Measurements from ENCODE around the gene SLC24A4. TPM values are rescaled to one million over a fixed set of nuclear protein-coding genes. Genes with fewer than 3 reads are reported as not detected.

The SLC24A4 gene
- total RNA-seq, 1 donor from 2014 or later = 1.6 TPM

DNA sequence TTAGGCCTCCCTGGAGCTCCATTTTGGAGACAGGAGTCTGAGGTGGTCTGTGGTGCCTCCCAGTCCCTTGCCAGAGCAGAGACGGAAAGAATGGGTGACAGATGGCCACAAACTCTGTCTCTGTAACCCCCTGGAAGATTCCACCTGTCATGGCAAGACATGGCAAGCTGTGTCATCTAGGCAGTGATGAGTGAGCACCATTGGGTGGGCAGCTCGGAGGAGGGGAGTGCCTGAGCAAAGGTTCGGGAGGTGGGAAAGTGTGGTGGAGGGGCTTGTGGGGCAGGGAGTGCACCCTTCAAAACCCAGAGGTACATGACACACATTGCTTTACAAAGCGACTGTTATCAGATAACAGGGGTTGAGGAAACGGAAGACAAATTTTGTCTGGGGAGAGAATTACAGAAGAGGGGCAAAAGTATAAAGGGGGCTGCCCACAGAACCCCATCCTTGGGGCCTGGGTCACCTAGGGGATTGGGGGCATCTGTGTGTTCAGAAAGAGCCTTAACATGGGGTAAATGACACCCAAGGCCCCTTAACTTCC lies 194.1 kb downstream of the SLC24A4 start:
- no peaks in the 10 kb centered on the region for H3K36me3 ChIP-seq (ENCODE audit: control insufficient read depth in 3 of 3, insufficient read depth in 3 of 3, low read length in 3 of 3)
- H3K4me1 ChIP-seq (ENCODE audit: control insufficient read depth in 3 of 3, insufficient read depth in 3 of 3, low read length in 3 of 3) = peaks cover 4 to 17% (median 14%) of the 10 kb centered on the region in 3 donors
- H3K9ac ChIP-seq (ENCODE audit: low read depth in 1 of 3, low read length in 3 of 3) = no peak overlapping the region
- H3K27me3 ChIP-seq (ENCODE audit: control insufficient read depth in 3 of 3, insufficient read depth in 3 of 3, low read length in 3 of 3) = peaks cover 3 to 20% (median 5%) of the 10 kb centered on the region in 3 donors
- H3K4me3 ChIP-seq (ENCODE audit: low read length in 3 of 3) = no peak overlapping the region
- H3K27ac ChIP-seq (ENCODE audit: low read depth, low read length) = no peak overlapping the region
- H3K9me3 ChIP-seq (ENCODE audit: control insufficient read depth in 3 of 3, low read length in 3 of 3) = no peaks in the 10 kb centered on the region

DNA sequence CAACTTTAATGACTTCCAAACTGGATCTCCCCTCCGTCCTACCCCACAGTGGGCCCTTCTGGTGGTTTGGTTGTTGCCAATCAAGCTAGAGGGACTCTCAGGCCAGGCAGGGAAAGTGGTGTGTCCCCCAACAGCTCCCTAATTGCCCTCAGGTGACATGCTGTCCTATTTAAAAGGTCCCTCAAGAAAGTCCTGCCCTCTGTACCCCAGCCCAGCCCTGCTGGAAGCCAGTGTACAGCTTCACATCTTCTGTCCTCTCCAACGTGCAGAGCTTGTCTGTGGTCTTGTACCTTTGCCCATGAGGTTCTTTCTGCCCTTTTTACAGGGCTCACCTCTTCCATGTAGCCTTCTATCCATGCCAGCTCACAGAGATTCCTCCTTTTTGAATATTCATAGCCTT lies 194.8 kb downstream of the SLC24A4 start:
- Histone ChIP-seq H3K36me3 (ENCODE audit: control insufficient read depth in 3 of 3, insufficient read depth in 3 of 3, low read length in 3 of 3) (no peaks in the 10 kb centered on the region), H3K27ac (ENCODE audit: low read depth, low read length) (no peak overlapping the region), H3K9me3 (ENCODE audit: control insufficient read depth in 3 of 3, low read length in 3 of 3) (no peaks in the 10 kb centered on the region), H3K9ac (ENCODE audit: low read depth in 1 of 3, low read length in 3 of 3) (no peak overlapping the region), H3K4me1 (ENCODE audit: control insufficient read depth in 3 of 3, insufficient read depth in 3 of 3, low read length in 3 of 3) (peaks cover 4 to 12% (median 12%) of the 10 kb centered on the region in 3 donors), H3K27me3 (ENCODE audit: control insufficient read depth in 3 of 3, insufficient read depth in 3 of 3, low read length in 3 of 3) (peaks cover 3 to 19% (median 5%) of the 10 kb centered on the region in 3 donors), H3K4me3 (ENCODE audit: low read length in 3 of 3) (no peak overlapping the region)

DNA sequence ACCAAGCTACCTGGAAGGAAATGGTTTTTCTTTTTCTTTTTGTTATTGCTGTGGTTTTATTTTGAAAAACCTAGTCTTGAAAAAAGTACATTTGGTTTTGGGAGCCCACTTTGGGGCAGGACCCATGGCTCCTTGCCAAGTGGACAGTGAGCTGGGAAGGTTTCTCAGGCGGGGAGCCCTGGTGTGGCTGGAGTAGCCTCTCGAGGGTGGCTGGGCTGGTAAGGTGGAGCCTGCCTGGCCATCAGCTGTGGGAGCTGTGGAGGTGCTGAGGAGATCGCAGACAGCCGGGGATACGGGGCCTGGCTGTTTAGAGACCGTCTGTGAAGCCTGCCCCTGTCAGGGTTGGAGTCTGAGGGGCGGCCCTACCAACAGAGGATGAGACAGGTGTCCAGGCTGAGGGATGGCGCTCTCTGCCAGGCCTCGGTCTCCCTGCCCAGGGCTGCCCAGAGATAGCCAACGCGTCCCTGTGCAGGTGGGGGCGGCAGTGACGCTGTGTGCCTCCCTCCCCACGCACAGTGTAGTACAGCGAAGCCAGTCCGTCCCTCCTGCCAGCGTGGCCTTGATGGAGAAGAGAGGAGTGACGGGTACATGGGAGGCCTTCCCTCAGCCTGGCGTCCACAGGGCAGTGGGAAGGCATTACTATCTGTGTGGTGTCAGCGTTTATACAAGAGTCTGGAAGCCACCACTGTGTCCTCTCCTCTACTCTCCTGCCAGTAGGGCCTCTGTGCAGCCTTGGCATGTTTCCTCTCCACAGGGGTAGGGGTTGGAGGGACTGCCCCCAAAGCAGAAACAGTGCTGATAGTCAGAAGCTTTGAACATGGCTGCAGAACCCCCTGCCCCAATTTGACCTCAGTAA lies 196.5 kb downstream of the SLC24A4 start:
- H3K9ac ChIP-seq (ENCODE audit: low read depth in 1 of 3, low read length in 3 of 3) = no peak overlapping the region
- H3K36me3 ChIP-seq (ENCODE audit: control insufficient read depth in 3 of 3, insufficient read depth in 3 of 3, low read length in 3 of 3) = no peaks in the 10 kb centered on the region
- no peak overlapping the region for H3K4me3 ChIP-seq (ENCODE audit: low read length in 3 of 3)
- H3K27ac ChIP-seq (ENCODE audit: low read depth, low read length) = no peak overlapping the region
- peaks cover 5 to 7% (median 6%) of the 10 kb centered on the region in 3 donors for H3K4me1 ChIP-seq (ENCODE audit: control insufficient read depth in 3 of 3, insufficient read depth in 3 of 3, low read length in 3 of 3)
- no peaks in the 10 kb centered on the region for H3K9me3 ChIP-seq (ENCODE audit: control insufficient read depth in 3 of 3, low read length in 3 of 3)
- H3K27me3 ChIP-seq (ENCODE audit: control insufficient read depth in 3 of 3, insufficient read depth in 3 of 3, low read length in 3 of 3) = peaks cover 3 to 11% (median 5%) of the 10 kb centered on the region in 3 donors

DNA sequence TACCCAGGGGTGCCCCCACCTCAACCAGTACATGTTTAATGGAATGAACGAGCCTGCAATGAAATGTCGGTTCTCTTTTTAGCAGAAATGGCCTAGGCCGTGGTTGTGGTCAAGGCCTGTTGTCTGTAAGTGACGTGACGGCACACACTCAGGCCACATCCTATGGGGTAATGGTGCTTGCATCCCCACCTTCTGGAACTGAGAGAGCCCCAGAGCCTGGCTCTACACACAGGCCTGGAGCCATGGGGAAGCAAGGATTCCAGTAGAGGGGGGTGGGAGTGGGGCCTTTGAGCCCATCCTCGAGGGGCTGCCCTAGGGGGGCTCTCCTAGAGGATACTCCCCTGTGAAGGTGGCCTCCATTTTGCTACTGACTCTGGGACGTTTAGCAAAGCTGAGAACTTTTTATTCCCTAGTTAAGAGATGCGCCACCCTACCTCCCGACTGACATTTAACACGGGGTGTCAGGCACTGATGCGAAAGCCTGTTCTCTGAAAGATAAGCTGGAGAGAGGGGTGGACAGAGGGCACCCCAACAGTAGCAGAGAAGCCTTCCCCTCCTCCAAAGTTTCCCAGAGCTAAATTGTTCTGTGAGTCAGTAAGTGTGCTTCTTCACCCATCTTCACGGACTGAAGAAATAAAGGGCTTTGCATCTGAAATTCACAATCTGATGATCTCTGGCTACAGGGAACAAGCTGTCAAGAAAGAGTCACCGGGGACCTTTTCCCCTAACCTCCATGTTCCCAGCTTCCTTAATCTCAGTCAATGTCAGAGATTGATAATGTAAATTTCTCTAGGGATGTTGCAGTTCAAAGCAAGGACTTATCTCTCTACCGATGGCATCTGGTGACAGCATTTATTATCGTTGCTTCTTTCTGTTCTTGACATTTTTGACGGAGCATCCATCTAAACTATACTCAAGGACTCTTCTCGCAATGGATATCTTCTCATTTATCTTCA lies 197.4 kb downstream of the SLC24A4 start:
- peaks cover 0 to 14% (median 6%) of the 10 kb centered on the region in 3 donors for H3K4me1 ChIP-seq (ENCODE audit: control insufficient read depth in 3 of 3, insufficient read depth in 3 of 3, low read length in 3 of 3)
- H3K9ac ChIP-seq (ENCODE audit: low read depth in 1 of 3, low read length in 3 of 3) = no peak overlapping the region
- H3K27ac ChIP-seq (ENCODE audit: low read depth, low read length) = no peak overlapping the region

DNA sequence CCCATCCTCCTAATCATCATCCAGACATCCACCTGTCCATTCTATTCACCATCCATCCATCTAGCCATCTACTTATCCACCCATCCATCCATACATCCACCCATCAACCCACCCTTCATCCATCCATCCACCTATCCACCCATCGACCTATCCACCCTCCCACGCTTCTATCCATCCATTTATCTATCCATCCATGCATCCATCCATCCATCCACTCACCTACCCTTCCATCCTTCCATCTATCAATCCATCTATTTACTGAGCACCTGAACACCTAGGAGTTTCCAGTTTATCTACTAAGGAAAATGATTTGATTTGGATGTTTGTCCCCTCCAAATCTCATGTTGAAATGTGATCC lies 198.1 kb downstream of the SLC24A4 start:
- no peak overlapping the region for H3K27ac ChIP-seq (ENCODE audit: low read depth, low read length)
- H3K9me3 ChIP-seq (ENCODE audit: control insufficient read depth in 3 of 3, low read length in 3 of 3) = no peaks in the 10 kb centered on the region
- H3K9ac ChIP-seq (ENCODE audit: low read depth in 1 of 3, low read length in 3 of 3) = no peak overlapping the region
- H3K4me1 ChIP-seq (ENCODE audit: control insufficient read depth in 3 of 3, insufficient read depth in 3 of 3, low read length in 3 of 3) = peaks cover 0 to 14% (median 6%) of the 10 kb centered on the region in 3 donors
- H3K27me3 ChIP-seq (ENCODE audit: control insufficient read depth in 3 of 3, insufficient read depth in 3 of 3, low read length in 3 of 3) = peaks cover 0 to 5% (median 5%) of the 10 kb centered on the region in 3 donors
- H3K4me3 ChIP-seq (ENCODE audit: low read length in 3 of 3) = no peak overlapping the region
- no peaks in the 10 kb centered on the region for H3K36me3 ChIP-seq (ENCODE audit: control insufficient read depth in 3 of 3, insufficient read depth in 3 of 3, low read length in 3 of 3)

More for the DNA sequence above, 197.4 kb downstream of the SLC24A4 start:
- H3K27me3 ChIP-seq (ENCODE audit: control insufficient read depth in 3 of 3, insufficient read depth in 3 of 3, low read length in 3 of 3) = peaks cover 0 to 8% (median 5%) of the 10 kb centered on the region in 3 donors
- no peak overlapping the region for H3K4me3 ChIP-seq (ENCODE audit: low read length in 3 of 3)
- no peaks in the 10 kb centered on the region for H3K36me3 ChIP-seq (ENCODE audit: control insufficient read depth in 3 of 3, insufficient read depth in 3 of 3, low read length in 3 of 3)
- no peaks in the 10 kb centered on the region for H3K9me3 ChIP-seq (ENCODE audit: control insufficient read depth in 3 of 3, low read length in 3 of 3)

DNA sequence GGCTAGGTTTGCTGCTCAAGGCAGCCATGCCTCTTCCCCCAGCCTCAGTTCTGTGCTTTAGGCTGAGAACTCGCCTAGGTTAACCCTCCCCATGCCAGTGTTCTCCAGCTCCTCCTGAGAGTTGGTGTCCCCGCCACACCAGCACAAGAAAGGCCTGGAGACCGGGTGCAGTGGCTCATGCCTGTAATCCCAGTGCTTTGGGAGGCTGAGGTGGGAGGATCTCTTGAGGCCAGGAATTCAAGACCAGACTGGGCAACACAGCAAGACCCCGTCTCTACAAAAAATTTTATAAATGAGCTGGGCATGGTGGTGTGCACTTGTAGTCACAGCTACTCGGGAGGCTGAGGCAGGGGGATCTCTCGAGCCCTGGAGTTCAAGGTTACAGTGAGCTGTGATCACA lies 200.8 kb downstream of the SLC24A4 start:
- H3K4me3 ChIP-seq (ENCODE audit: low read length in 3 of 3) = no peak overlapping the region

DNA sequence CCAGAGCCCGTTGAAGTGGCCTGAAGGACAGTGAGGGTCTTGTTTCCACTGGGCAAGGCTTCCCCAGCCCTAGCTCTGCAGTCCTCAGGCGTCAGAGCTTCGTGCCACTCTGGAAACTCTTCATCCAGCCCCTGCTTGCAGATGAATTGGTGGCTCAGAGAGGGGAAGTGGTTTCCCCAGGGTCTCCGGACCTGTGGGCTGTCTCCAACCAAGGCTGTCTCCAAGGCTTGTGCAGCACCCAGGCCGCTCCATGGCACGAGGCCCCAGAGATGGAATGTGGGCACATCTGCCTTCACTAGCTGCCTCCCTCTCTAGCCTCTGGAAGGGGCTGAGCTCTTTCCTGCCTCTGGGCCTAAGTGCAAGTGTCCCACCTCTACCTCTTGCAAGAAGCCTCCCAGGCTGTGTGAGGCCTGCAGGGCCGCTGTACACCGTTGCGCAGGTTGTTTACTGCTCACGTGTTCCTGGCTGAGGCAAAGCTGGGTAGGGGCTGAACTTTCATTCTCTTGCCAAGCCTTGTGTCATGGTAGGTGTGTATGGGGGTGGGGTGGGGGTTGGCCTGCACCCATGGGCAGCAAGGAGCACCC lies 201.7 kb downstream of the SLC24A4 start:
- peaks cover 0 to 12% (median 2%) of the 10 kb centered on the region in 3 donors for H3K4me1 ChIP-seq (ENCODE audit: control insufficient read depth in 3 of 3, insufficient read depth in 3 of 3, low read length in 3 of 3)
- no peak overlapping the region for H3K9ac ChIP-seq (ENCODE audit: low read depth in 1 of 3, low read length in 3 of 3)
- H3K36me3 ChIP-seq (ENCODE audit: control insufficient read depth in 3 of 3, insufficient read depth in 3 of 3, low read length in 3 of 3) = no peaks in the 10 kb centered on the region
- no peak overlapping the region for H3K4me3 ChIP-seq (ENCODE audit: low read length in 3 of 3)
- H3K27me3 ChIP-seq (ENCODE audit: control insufficient read depth in 3 of 3, insufficient read depth in 3 of 3, low read length in 3 of 3) = peaks cover 0 to 4% (median 0%) of the 10 kb centered on the region in 3 donors
- no peaks in the 10 kb centered on the region for H3K9me3 ChIP-seq (ENCODE audit: control insufficient read depth in 3 of 3, low read length in 3 of 3)
- no peak overlapping the region for H3K27ac ChIP-seq (ENCODE audit: low read depth, low read length)

More for the DNA sequence above, 200.8 kb downstream of the SLC24A4 start:
- H3K27ac ChIP-seq (ENCODE audit: low read depth, low read length) = no peak overlapping the region
- no peaks in the 10 kb centered on the region for H3K9me3 ChIP-seq (ENCODE audit: control insufficient read depth in 3 of 3, low read length in 3 of 3)
- peaks cover 0 to 14% (median 2%) of the 10 kb centered on the region in 3 donors for H3K4me1 ChIP-seq (ENCODE audit: control insufficient read depth in 3 of 3, insufficient read depth in 3 of 3, low read length in 3 of 3)
- H3K27me3 ChIP-seq (ENCODE audit: control insufficient read depth in 3 of 3, insufficient read depth in 3 of 3, low read length in 3 of 3) = peaks cover 0 to 5% (median 0%) of the 10 kb centered on the region in 3 donors
- no peak overlapping the region for H3K9ac ChIP-seq (ENCODE audit: low read depth in 1 of 3, low read length in 3 of 3)
- H3K36me3 ChIP-seq (ENCODE audit: control insufficient read depth in 3 of 3, insufficient read depth in 3 of 3, low read length in 3 of 3) = no peaks in the 10 kb centered on the region

DNA sequence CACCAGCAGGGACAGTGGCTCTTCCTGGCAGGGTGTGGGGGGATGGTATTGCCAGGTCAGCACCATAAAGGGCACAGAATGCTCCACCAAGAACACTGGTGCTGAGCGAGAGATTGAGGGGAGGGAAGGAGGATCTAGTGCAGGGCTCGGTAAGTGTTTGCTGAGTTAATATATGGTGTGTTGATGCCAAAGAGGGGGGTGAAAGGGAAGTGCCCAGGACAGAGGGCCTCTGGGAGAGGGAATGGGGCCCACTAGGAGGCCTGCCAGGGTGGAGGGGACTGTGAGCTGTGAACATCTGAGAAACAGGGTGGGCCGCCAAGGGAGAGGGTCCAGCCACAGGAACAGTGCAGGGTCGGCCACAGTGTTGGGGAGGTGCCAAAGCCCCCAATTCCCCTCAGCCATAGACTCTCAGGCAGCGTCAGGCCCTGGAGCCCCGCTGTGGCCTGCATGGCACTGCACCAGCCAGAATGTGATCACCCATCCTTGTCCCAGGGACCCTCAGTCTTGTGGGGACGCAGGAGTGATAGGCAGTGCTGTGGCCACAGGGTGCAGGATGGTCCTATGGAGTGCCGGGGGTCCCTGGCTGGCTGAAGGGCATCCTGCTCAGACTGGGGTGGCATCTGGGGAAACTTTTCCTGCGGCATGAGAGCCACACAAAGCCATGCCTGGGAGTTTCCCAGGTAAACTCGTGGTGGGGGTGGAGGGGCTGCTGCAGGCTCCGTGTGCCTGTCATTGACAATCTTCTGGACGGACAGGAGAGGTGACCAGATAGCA lies 202.5 kb downstream of the SLC24A4 start:
- H3K27me3 ChIP-seq (ENCODE audit: control insufficient read depth in 3 of 3, insufficient read depth in 3 of 3, low read length in 3 of 3) = no peaks in the 10 kb centered on the region
- no peak overlapping the region for H3K9ac ChIP-seq (ENCODE audit: low read depth in 1 of 3, low read length in 3 of 3)
- peaks cover 0 to 10% (median 2%) of the 10 kb centered on the region in 3 donors for H3K4me1 ChIP-seq (ENCODE audit: control insufficient read depth in 3 of 3, insufficient read depth in 3 of 3, low read length in 3 of 3)
- no peaks in the 10 kb centered on the region for H3K36me3 ChIP-seq (ENCODE audit: control insufficient read depth in 3 of 3, insufficient read depth in 3 of 3, low read length in 3 of 3)
- no peaks in the 10 kb centered on the region for H3K9me3 ChIP-seq (ENCODE audit: control insufficient read depth in 3 of 3, low read length in 3 of 3)
- no peak overlapping the region for H3K4me3 ChIP-seq (ENCODE audit: low read length in 3 of 3)
- H3K27ac ChIP-seq (ENCODE audit: low read depth, low read length) = no peak overlapping the region

DNA sequence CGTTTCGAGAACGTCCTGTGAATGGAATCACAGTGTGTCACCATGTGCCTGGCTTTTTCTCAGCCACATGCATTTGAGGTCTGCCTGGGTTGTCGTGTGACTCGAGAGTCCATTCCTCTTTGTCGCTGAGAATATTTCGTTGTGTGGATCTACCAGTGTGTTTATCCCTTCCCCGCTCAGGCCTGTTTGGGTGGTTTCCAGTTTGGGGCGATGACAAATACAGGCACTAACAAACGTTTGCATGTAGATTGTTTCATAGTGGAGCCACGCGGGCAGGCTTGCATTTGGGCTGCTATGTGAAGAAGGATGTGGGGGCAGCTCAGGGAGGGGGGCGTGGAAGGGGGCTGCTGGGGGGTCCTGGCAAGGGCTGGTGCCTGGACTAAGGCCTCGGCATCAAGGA lies 204.8 kb downstream of the SLC24A4 start:
- no peaks in the 10 kb centered on the region for H3K9me3 ChIP-seq (ENCODE audit: control insufficient read depth in 3 of 3, low read length in 3 of 3)
- H3K4me3 ChIP-seq (ENCODE audit: low read length in 3 of 3) = no peak overlapping the region
- peaks cover 0 to 10% (median 0%) of the 10 kb centered on the region in 3 donors for H3K4me1 ChIP-seq (ENCODE audit: control insufficient read depth in 3 of 3, insufficient read depth in 3 of 3, low read length in 3 of 3)
- peaks cover 0 to 3% (median 0%) of the 10 kb centered on the region in 3 donors for H3K27me3 ChIP-seq (ENCODE audit: control insufficient read depth in 3 of 3, insufficient read depth in 3 of 3, low read length in 3 of 3)
- no peaks in the 10 kb centered on the region for H3K36me3 ChIP-seq (ENCODE audit: control insufficient read depth in 3 of 3, insufficient read depth in 3 of 3, low read length in 3 of 3)
- no peak overlapping the region for H3K27ac ChIP-seq (ENCODE audit: low read depth, low read length)
- H3K9ac ChIP-seq (ENCODE audit: low read depth in 1 of 3, low read length in 3 of 3) = no peak overlapping the region
